GM23338 (cell line): ENCODE results near the gene ARHGAP12. TPM values are rescaled to one million over a fixed set of nuclear protein-coding genes. Genes with fewer than 3 reads are reported as not detected.

Experiments
- ATAC-seq: fragments of 200-7000 bp; cut with Tn5 transposase; 3 replicates; pipeline ENCODE4 v1.9.1; 2020
- DNase-seq: peaks from one replicate; pipeline ENCODE4 v3.0.0-alpha.2; 2015; ENCODE audit warnings: low spot score
- H2AFZ ChIP-seq: fragments of 200-600 bp; sonication (generic); 2 replicates; pipeline ENCODE4 v1.8.0; 2016; ENCODE audit warnings: antibody characterized with exemption, mild to moderate bottlenecking, moderate library complexity
- H3F3A ChIP-seq: fragments of 200-600 bp; sonication (generic); replicated peaks from 2 replicates; pipeline ENCODE4 v1.8.0; 2017; ENCODE audit warnings: antibody characterized with exemption, mixed run types, low read depth
- H3K27ac ChIP-seq: fragments of 200-600 bp; sonication (generic); 2 replicates; pipeline ENCODE4 v1.6.1; 2016; ENCODE audit warnings: low read depth
- H3K27me3 ChIP-seq: fragments of 200-600 bp; sonication (generic); 2 replicates; pipeline ENCODE4 v1.8.0; 2016; ENCODE audit warnings: mild to moderate bottlenecking, mixed run types, moderate library complexity; ENCODE audit not compliant: insufficient read depth
- H3K36me3 ChIP-seq: fragments of 200-600 bp; sonication (generic); 2 replicates; pipeline ENCODE4 v1.8.0; 2016; ENCODE audit warnings: mild to moderate bottlenecking; ENCODE audit not compliant: insufficient read depth
- H3K4me1 ChIP-seq: fragments of 200-600 bp; sonication (generic); 2 replicates; pipeline ENCODE4 v1.8.0; 2016; ENCODE audit warnings: mild to moderate bottlenecking, moderate library complexity; ENCODE audit not compliant: insufficient read depth
- H3K4me2 ChIP-seq: fragments of 200-600 bp; sonication (generic); 2 replicates; pipeline ENCODE4 v1.7.1; 2017; ENCODE audit warnings: mixed run types
- H3K4me3 ChIP-seq: fragments of 200-600 bp; sonication (generic); 2 replicates; pipeline ENCODE4 v1.6.1; 2016; ENCODE audit warnings: mixed run types
- H3K79me2 ChIP-seq: fragments of 200-600 bp; sonication (generic); replicated peaks from 2 replicates; pipeline ENCODE4 v1.8.0; 2017; ENCODE audit warnings: mild to moderate bottlenecking; ENCODE audit not compliant: insufficient read depth
- H3K9me2 ChIP-seq: fragments of 200-600 bp; sonication (generic); 2 replicates; pipeline ENCODE4 v1.8.0; 2017; ENCODE audit not compliant: insufficient read depth
- H4K20me1 ChIP-seq: fragments of 200-600 bp; sonication (generic); replicated peaks from 2 replicates; pipeline ENCODE4 v1.8.0; 2017; ENCODE audit warnings: mild to moderate bottlenecking; ENCODE audit not compliant: insufficient read depth
- H3K27ac Mint-ChIP-seq: 2 replicates; pipeline ENCODE4 v1.8.0; 2020; ENCODE audit warnings: inconsistent platforms, mild to moderate bottlenecking, moderate library complexity, mixed read lengths
- H3K27me3 Mint-ChIP-seq: 3 replicates; pipeline ENCODE4 v1.8.0; 2022; ENCODE audit warnings: low read depth, mild to moderate bottlenecking, moderate library complexity, mixed read lengths, inconsistent platforms; ENCODE audit not compliant: insufficient read depth, poor library complexity
- H3K36me3 Mint-ChIP-seq: 3 replicates; pipeline ENCODE4 v1.8.0; 2021; ENCODE audit warnings: low read depth, mild to moderate bottlenecking, inconsistent platforms, moderate library complexity, mixed read lengths
- H3K4me1 Mint-ChIP-seq: 3 replicates; pipeline ENCODE4 v1.8.0; 2020; ENCODE audit warnings: mild to moderate bottlenecking, inconsistent platforms, mixed read lengths
- H3K4me3 Mint-ChIP-seq: 3 replicates; pipeline ENCODE4 v1.8.0; 2021; ENCODE audit warnings: moderate library complexity, mild to moderate bottlenecking, inconsistent platforms, mixed read lengths
- H3K9me3 Mint-ChIP-seq: 3 replicates; pipeline ENCODE4 v1.8.0; 2020; ENCODE audit warnings: moderate library complexity, mild to moderate bottlenecking, inconsistent platforms, mixed read lengths
- CREB1 ChIP-seq: fragments of 250-450 bp; sonication (Bioruptor Pico); IDR thresholded peaks from 2 replicates; pipeline ENCODE4 v1.5.0; 2020; ENCODE audit warnings: low read depth, mild to moderate bottlenecking, moderate library complexity
- EZH2 ChIP-seq: fragments of 200-600 bp; sonication (generic); IDR thresholded peaks from one replicate; pipeline ENCODE4 v1.8.0; 2017; ENCODE audit warnings: antibody characterized with exemption, mild to moderate bottlenecking, low read depth; ENCODE audit not compliant: unreplicated experiment
- NANOG ChIP-seq: IDR thresholded peaks from 2 replicates; pipeline ENCODE4 v1.6.1; 2016; ENCODE audit warnings: antibody characterized with exemption, borderline replicate concordance
- POLR2AphosphoS5 ChIP-seq: IDR thresholded peaks from 2 replicates; pipeline ENCODE4 v1.6.1; 2016; ENCODE audit warnings: antibody characterized with exemption, low read depth
- STAT1 ChIP-seq: IDR thresholded peaks from one replicate; pipeline ENCODE4 v1.6.1; 2016; ENCODE audit warnings: antibody characterized with exemption; ENCODE audit not compliant: unreplicated experiment
- ZNF114 ChIP-seq: fragments of 250-450 bp; sonication (Bioruptor Pico); IDR thresholded peaks from 2 replicates; pipeline ENCODE4 v1.5.0; 2020; ENCODE audit warnings: mild to moderate bottlenecking, moderate library complexity
- polyA plus RNA-seq: library from polyadenylated mRNA; unstranded; fragments of >200 nt; fragmentation: Nextera tagmentation; extraction: Ambion mirVana; gene quantifications from 2 replicates; pipeline ENCODE4 v1.2.1, GENCODE V29; 2016
- total RNA-seq: library from RNA; depleted of rRNA; stranded (reverse); fragments of >200 nt; shearing (Covaris generic); gene quantifications from 2 replicates; pipeline ENCODE4 v1.2.3, GENCODE V29; 2014
- TF ChIP-seq, protein P1 (sequence below): fragments of 250-450 bp; sonication (Bioruptor Pico); IDR thresholded peaks from 2 replicates; pipeline ENCODE4 v1.5.0; 2020; ENCODE audit warnings: mild to moderate bottlenecking, moderate library complexity
- TF ChIP-seq, protein P2 (sequence below), 2 experiments: fragments of 200-600 bp in 1 of 2; sonication (generic) in 1 of 2; conservative IDR thresholded peaks; 2 replicates each; pipeline versions ENCODE4 v1.5.1 to v1.6.1; 2016 to 2017; ENCODE audit warnings: antibody characterized with exemption in 2 of 2, low read depth in 2 of 2, mild to moderate bottlenecking in 2 of 2, moderate library complexity in 1 of 2
- TF ChIP-seq, protein P3 (sequence below): IDR thresholded peaks from 2 replicates; pipeline ENCODE4 v1.6.1; 2016; ENCODE audit warnings: antibody characterized with exemption

Gene ARHGAP12
- total and polyA plus RNA-seq, 2 experiments from 2014 or later, result 27.5 to 50.7 TPM

DNA sequence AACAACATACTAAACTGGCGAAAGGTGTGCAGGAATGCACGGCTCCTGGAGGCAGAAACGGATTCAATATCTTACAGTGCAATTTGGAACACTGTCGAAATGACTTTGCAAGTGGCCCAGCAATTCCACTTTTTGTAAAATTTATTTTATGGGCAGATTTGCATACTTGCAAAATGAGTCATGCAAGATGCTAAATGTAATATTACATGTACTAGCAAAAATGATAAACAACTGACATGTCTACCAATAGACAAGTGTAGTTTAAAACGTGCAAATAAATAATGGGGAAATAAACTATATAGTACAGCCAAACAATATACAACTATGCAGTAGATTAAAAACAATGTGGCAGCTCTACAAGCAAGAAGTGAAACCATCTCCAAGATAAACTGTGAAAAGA is 97.7 kb downstream of the ARHGAP12 start (continued):
- TF ChIP-seq, protein P1, sequence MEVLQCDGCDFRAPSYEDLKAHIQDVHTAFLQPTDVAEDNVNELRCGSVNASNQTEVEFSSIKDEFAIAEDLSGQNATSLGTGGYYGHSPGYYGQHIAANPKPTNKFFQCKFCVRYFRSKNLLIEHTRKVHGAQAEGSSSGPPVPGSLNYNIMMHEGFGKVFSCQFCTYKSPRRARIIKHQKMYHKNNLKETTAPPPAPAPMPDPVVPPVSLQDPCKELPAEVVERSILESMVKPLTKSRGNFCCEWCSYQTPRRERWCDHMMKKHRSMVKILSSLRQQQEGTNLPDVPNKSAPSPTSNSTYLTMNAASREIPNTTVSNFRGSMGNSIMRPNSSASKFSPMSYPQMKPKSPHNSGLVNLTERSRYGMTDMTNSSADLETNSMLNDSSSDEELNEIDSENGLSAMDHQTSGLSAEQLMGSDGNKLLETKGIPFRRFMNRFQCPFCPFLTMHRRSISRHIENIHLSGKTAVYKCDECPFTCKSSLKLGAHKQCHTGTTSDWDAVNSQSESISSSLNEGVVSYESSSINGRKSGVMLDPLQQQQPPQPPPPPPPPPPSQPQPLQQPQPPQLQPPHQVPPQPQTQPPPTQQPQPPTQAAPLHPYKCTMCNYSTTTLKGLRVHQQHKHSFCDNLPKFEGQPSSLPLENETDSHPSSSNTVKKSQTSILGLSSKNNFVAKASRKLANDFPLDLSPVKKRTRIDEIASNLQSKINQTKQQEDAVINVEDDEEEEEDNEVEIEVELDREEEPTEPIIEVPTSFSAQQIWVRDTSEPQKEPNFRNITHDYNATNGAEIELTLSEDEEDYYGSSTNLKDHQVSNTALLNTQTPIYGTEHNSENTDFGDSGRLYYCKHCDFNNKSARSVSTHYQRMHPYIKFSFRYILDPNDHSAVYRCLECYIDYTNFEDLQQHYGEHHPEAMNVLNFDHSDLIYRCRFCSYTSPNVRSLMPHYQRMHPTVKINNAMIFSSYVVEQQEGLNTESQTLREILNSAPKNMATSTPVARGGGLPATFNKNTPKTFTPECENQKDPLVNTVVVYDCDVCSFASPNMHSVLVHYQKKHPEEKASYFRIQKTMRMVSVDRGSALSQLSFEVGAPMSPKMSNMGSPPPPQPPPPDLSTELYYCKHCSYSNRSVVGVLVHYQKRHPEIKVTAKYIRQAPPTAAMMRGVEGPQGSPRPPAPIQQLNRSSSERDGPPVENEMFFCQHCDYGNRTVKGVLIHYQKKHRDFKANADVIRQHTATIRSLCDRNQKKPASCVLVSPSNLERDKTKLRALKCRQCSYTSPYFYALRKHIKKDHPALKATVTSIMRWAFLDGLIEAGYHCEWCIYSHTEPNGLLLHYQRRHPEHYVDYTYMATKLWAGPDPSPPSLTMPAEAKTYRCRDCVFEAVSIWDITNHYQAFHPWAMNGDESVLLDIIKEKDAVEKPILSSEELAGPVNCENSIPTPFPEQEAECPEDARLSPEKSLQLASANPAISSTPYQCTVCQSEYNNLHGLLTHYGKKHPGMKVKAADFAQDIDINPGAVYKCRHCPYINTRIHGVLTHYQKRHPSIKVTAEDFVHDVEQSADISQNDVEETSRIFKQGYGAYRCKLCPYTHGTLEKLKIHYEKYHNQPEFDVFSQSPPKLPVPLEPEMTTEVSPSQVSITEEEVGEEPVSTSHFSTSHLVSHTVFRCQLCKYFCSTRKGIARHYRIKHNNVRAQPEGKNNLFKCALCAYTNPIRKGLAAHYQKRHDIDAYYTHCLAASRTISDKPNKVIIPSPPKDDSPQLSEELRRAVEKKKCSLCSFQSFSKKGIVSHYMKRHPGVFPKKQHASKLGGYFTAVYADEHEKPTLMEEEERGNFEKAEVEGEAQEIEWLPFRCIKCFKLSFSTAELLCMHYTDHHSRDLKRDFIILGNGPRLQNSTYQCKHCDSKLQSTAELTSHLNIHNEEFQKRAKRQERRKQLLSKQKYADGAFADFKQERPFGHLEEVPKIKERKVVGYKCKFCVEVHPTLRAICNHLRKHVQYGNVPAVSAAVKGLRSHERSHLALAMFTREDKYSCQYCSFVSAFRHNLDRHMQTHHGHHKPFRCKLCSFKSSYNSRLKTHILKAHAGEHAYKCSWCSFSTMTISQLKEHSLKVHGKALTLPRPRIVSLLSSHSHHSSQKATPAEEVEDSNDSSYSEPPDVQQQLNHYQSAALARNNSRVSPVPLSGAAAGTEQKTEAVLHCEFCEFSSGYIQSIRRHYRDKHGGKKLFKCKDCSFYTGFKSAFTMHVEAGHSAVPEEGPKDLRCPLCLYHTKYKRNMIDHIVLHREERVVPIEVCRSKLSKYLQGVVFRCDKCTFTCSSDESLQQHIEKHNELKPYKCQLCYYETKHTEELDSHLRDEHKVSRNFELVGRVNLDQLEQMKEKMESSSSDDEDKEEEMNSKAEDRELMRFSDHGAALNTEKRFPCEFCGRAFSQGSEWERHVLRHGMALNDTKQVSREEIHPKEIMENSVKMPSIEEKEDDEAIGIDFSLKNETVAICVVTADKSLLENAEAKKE (CRISPR knock-in tag), result no peak
- TF ChIP-seq NANOG, result no peak
- TF ChIP-seq STAT1, result no peak
- TF ChIP-seq CREB1 (CRISPR knock-in tag), result no peak
- TF ChIP-seq ZNF114 (CRISPR knock-in tag), result no peak

DNA sequence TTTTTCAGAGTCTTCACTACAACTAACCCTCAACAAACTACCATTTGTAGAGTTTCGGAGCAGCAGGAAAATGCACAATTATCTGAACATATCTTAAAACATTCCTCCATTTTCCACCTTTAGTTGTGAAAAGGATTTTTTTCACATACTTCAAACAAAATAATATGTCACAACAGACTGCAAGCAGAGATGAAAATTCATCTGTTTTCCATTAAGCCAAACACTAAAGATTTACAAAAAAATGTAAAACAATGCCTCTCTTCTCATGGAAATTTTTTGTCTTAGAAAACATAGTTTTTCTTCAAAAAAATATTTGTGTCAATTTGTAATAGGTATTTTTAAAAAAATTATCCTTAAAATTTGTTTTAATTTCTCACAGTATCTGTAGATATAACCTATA is 98.9 kb downstream of the ARHGAP12 start:
- Histone ChIP-seq H3F3A (no peaks in the 10 kb centered on the region), H3K36me3 (no peaks in the 10 kb centered on the region), H2AFZ (no peak overlapping the region), H3K27ac (no peak overlapping the region; the same call in 1 of the 2 replicates), H3K27me3 (no peaks in the 10 kb centered on the region), H3K4me3 (no peak overlapping the region), H4K20me1 (no peaks in the 10 kb centered on the region), H3K4me2 (peak overlapping the region; percentile 45), H3K4me1 (peaks cover 21% of the 10 kb centered on the region), H3K9me2 (no peaks in the 10 kb centered on the region), H3K79me2 (no peaks in the 10 kb centered on the region)
- H3K4me3 Mint-ChIP-seq, result peak overlapping the region; percentile 45; the same call in 2 of the 3 replicates
- H3K27ac Mint-ChIP-seq, result peak overlapping the region; percentile 64
- no peaks in the 10 kb centered on the region for H3K36me3 Mint-ChIP-seq
- DNase-seq (no peak), ATAC-seq (no peak)
- peaks cover 35% of the 10 kb centered on the region for H3K4me1 Mint-ChIP-seq
- no peaks in the 10 kb centered on the region for H3K9me3 Mint-ChIP-seq
- H3K27me3 Mint-ChIP-seq, result no peaks in the 10 kb centered on the region
- TF ChIP-seq NANOG (no peak), EZH2 (no peak), POLR2AphosphoS5 (no peak), STAT1 (no peak)
- TF ChIP-seq, protein P2, sequence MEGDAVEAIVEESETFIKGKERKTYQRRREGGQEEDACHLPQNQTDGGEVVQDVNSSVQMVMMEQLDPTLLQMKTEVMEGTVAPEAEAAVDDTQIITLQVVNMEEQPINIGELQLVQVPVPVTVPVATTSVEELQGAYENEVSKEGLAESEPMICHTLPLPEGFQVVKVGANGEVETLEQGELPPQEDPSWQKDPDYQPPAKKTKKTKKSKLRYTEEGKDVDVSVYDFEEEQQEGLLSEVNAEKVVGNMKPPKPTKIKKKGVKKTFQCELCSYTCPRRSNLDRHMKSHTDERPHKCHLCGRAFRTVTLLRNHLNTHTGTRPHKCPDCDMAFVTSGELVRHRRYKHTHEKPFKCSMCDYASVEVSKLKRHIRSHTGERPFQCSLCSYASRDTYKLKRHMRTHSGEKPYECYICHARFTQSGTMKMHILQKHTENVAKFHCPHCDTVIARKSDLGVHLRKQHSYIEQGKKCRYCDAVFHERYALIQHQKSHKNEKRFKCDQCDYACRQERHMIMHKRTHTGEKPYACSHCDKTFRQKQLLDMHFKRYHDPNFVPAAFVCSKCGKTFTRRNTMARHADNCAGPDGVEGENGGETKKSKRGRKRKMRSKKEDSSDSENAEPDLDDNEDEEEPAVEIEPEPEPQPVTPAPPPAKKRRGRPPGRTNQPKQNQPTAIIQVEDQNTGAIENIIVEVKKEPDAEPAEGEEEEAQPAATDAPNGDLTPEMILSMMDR (conservative IDR thresholded peaks at IDR 0.05; ENCODE audit: low read depth in 2 of 2), result no peak
- TF ChIP-seq, protein P3, sequence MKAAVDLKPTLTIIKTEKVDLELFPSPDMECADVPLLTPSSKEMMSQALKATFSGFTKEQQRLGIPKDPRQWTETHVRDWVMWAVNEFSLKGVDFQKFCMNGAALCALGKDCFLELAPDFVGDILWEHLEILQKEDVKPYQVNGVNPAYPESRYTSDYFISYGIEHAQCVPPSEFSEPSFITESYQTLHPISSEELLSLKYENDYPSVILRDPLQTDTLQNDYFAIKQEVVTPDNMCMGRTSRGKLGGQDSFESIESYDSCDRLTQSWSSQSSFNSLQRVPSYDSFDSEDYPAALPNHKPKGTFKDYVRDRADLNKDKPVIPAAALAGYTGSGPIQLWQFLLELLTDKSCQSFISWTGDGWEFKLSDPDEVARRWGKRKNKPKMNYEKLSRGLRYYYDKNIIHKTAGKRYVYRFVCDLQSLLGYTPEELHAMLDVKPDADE, result no peak
